ENCODE measurements around the gene AP4B1. TPM values are rescaled to one million over a fixed set of nuclear protein-coding genes. Genes with fewer than 3 reads are reported as not detected.

AP4B1 gene
- total and polyA plus RNA-seq, 2 of the 13 experiments (the other 11 are each of a cell fraction or from before 2014, with no cell fraction given): 8.5 to 12.0 TPM

GRCh38 chr1:113929750-113930498 lies 25.3 kb upstream of the AP4B1 start:
- ChIA-PET POLR2A (interaction anchor here (0.7 to 4.4 kb wide), 11 partner anchors 9 to 171 kb away, joined by 3 to 102 read pairs (median 5); partner anchors contain the start of genes AP4B1, DCLRE1B, PHTF1 and RSBN1), CTCF (ENCODE audit: low intra/inter-chr PET ratio, low total read pairs) (interaction anchor here (1.1 kb wide), 1 partner anchor 25 kb away, joined by 3 read pairs; the partner anchor contains the start of genes AP4B1 and DCLRE1B)
- peaks cover 51% of the 10 kb centered on the region for H3K79me2 ChIP-seq (ENCODE audit: insufficient read depth, low read length)
- BruUV-seq (replicated peaks): no TSS peak
- H3K4me3 ChIP-seq (replicated peaks in 1 of 3; ENCODE audit: insufficient read depth in 1 of 3, low read depth in 2 of 3, low read length in 3 of 3): peak overlapping the region; percentile 90 to 99 (median 99)
- H3K4me1 ChIP-seq (ENCODE audit: insufficient read depth, low read length): peaks cover 58% of the 10 kb centered on the region
- intact Hi-C loops (cut with micrococcal nuclease; ENCODE audit: unreplicated experiment) (loop anchor here (1.0 to 2.0 kb wide), 3 partner anchors 19 to 95 kb away; partner anchors contain the start of gene DCLRE1B), in situ Hi-C loops (cut with HindIII; ENCODE audit: extremely low pct_ligation_motif_present, low pct_unique_long_range_greater_than_20kb) (no loop called here)
- FAIRE-seq: no peak
- DNase-seq (ENCODE audit: low spot score): no peak
- 0% methylated on average over 19 of the region's 64 CpGs for WGBS (ENCODE audit: low lambda C conversion rate)
- H3K36me3 ChIP-seq (replicated peaks in 1 of 2; ENCODE audit: control insufficient read depth in 1 of 2, insufficient read depth in 2 of 2, low read length in 2 of 2): no peaks in the 10 kb centered on the region
- peak overlapping the region; percentile 81 for H3K4me2 ChIP-seq (ENCODE audit: low read depth, low read length)
- no peak overlapping the region for H2AFZ ChIP-seq (ENCODE audit: low read length)
- peak overlapping the region; percentile 96 for H3K9ac ChIP-seq (ENCODE audit: insufficient read depth, low read depth, low read length)
- no peaks in the 10 kb centered on the region; a peak in 1 of 5 replicates for H3K27me3 ChIP-seq (ENCODE audit: control insufficient read depth in 1 of 2, insufficient read depth in 2 of 2, low read length in 2 of 2)
- H3K27ac ChIP-seq (ENCODE audit: extremely low read length, insufficient read depth, low read length): peak overlapping the region; percentile 99
- peaks cover 17% of the 10 kb centered on the region for H4K20me1 ChIP-seq (ENCODE audit: insufficient read depth, low read length)
- peak; percentile 56 for ATAC-seq
- no peaks in the 10 kb centered on the region for H3K9me3 ChIP-seq (ENCODE audit: low read length)
- no peak for TF ChIP-seq NFATC3 (CRISPR knock-in tag; IDR thresholded peaks at IDR 0.05)
- no peak for TF ChIP-seq ZNF275 (CRISPR knock-in tag; IDR thresholded peaks at IDR 0.05; ENCODE audit: borderline replicate concordance)
- TF ChIP-seq ZIK1 (CRISPR knock-in tag; IDR thresholded peaks at IDR 0.05; ENCODE audit: borderline replicate concordance, low read depth): no peak
- no peak for TF ChIP-seq GABPB1 (CRISPR knock-in tag; IDR thresholded peaks at IDR 0.05)
- peak in 1 of 2 experiments; percentile 21; a peak in 3 of 4 replicates for TF ChIP-seq HMGXB4 (CRISPR knock-in tag; IDR thresholded peaks at IDR 0.05; ENCODE audit: borderline replicate concordance in 1 of 2, low read depth in 1 of 2)
- TF ChIP-seq ASH2L (IDR thresholded peaks at IDR 0.05; ENCODE audit: insufficient read length, low read depth, low read length): peak; percentile 2
- TF ChIP-seq MXD3 (CRISPR knock-in tag; IDR thresholded peaks at IDR 0.05): peak; percentile 27; the same call in 1 of the 2 replicates
- TF ChIP-seq ZBTB39 (CRISPR knock-in tag; IDR thresholded peaks at IDR 0.05): no peak
- 0 out of 2 replicates have a peak, but pooled peaks have one; percentile 7 for TF ChIP-seq ZNF274 (CRISPR knock-in tag; IDR thresholded peaks at IDR 0.05)
- TF ChIP-seq ZNF816 (CRISPR knock-in tag; IDR thresholded peaks at IDR 0.05; ENCODE audit: borderline replicate concordance): 0 out of 2 replicates have a peak, but pooled peaks have one; percentile 49
- TF ChIP-seq ZSCAN29 (CRISPR knock-in tag; conservative IDR thresholded peaks at IDR 0.05): no peak
- TF ChIP-seq ZMAT3 (CRISPR knock-in tag; conservative IDR thresholded peaks at IDR 0.05): no peak
- TF ChIP-seq MTA1 (CRISPR knock-in tag; IDR thresholded peaks at IDR 0.05; ENCODE audit: borderline replicate concordance): no peak
- TF ChIP-seq HNRNPUL1 (IDR thresholded peaks at IDR 0.05; ENCODE audit: low read depth, low read length): no peak

Measured in HepG2 (cell line).